ENCODE results near the gene AKAP5.

AKAP5 gene

DNA sequence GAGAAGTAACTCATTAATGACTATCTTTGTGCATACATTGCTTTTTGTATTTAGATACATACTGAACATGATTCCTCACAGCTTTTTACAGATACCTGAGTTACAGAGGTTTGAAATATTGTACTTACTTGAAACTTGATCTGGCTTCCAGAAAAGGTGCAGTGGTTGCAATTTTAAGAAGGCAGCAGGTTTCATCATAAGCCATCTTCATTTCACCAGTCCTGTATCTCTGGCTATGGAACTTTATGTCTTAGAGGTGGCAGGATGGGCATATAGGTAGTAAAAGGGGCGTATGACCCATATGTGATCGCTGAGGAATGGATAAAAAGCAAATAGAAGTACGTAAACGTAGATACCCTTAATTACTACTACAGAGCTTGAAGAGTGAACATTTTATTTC lies 52.9 kb downstream of the AKAP5 start:
- no peak for DNase-seq (ENCODE audit: low read depth)
- TF ChIP-seq, protein P1, sequence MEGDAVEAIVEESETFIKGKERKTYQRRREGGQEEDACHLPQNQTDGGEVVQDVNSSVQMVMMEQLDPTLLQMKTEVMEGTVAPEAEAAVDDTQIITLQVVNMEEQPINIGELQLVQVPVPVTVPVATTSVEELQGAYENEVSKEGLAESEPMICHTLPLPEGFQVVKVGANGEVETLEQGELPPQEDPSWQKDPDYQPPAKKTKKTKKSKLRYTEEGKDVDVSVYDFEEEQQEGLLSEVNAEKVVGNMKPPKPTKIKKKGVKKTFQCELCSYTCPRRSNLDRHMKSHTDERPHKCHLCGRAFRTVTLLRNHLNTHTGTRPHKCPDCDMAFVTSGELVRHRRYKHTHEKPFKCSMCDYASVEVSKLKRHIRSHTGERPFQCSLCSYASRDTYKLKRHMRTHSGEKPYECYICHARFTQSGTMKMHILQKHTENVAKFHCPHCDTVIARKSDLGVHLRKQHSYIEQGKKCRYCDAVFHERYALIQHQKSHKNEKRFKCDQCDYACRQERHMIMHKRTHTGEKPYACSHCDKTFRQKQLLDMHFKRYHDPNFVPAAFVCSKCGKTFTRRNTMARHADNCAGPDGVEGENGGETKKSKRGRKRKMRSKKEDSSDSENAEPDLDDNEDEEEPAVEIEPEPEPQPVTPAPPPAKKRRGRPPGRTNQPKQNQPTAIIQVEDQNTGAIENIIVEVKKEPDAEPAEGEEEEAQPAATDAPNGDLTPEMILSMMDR (conservative IDR thresholded peaks at IDR 0.05; ENCODE audit: low read length), result no peak
- no peak overlapping the region for H3K4me3 ChIP-seq (ENCODE audit: low read length)

DNA sequence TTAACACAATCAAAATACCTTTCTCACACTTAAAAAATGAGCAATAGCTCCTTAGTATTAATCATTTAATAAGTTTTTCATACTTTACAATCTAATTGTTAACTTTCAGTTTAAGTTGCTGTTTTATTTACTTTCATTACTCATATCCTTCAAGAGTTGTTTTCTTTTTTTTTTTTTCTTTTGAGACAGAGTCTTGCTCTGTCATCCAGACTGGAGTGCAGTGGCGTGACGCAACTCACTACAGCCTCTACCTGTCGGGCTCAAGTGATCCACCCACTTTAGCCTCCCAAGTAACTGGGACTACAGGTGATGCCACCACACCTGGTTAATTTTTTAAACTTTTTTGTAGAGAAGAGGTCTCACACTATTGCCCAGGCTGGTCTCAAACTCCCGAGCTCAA lies 55.4 kb downstream of the AKAP5 start:
- TF ChIP-seq, protein P1 (conservative IDR thresholded peaks at IDR 0.05; ENCODE audit: low read length), result no peak
- no peak overlapping the region for H3K4me3 ChIP-seq (ENCODE audit: low read length)
- no peak for DNase-seq (ENCODE audit: low read depth)

DNA sequence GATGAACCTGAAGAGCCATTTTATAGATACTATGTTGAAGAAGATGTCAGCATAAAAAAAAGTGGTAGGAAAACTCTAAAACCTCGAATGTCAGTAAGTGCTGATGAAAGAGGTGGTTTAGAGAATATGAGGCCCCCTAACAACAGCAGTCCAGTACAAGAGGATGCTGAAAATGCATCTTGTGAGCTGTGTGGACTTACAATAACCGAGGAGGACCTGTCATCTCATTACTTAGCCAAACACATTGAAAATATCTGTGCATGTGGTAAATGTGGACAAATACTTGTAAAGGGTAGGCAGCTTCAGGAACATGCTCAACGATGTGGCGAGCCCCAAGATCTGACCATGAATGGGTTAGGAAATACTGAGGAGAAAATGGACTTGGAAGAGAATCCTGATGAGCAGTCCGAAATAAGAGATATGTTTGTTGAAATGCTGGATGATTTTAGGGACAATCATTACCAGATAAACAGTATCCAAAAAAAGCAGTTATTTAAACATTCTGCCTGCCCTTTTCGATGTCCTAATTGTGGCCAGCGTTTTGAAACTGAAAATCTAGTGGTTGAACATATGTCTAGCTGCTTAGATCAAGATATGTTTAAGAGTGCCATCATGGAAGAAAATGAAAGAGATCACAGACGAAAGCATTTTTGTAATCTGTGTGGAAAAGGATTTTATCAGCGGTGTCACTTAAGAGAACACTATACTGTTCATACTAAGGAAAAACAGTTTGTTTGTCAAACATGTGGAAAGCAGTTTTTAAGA lies 57.5 kb downstream of the AKAP5 start:
- TF ChIP-seq, protein P1 (conservative IDR thresholded peaks at IDR 0.05; ENCODE audit: low read length), result no peak
- DNase-seq (ENCODE audit: low read depth), result no peak
- no peak overlapping the region for H3K4me3 ChIP-seq (ENCODE audit: low read length)

Data from AG10803 (cell line).